IPS-NIHi7 (cell line): ENCODE results near the gene TNFRSF8.
"Not testable (repeated sequence)": the region's sequence is repeated elsewhere in the genome, so short reads cannot be mapped to it uniquely, and the experiment has no call there.

ENCODE experiments used
- DNase-seq: peaks from one replicate; pipeline ENCODE4 v3.0.0; 2012; ENCODE audit warnings: mixed read lengths; ENCODE audit errors: extremely low spot score

TNFRSF8 gene

DNA sequence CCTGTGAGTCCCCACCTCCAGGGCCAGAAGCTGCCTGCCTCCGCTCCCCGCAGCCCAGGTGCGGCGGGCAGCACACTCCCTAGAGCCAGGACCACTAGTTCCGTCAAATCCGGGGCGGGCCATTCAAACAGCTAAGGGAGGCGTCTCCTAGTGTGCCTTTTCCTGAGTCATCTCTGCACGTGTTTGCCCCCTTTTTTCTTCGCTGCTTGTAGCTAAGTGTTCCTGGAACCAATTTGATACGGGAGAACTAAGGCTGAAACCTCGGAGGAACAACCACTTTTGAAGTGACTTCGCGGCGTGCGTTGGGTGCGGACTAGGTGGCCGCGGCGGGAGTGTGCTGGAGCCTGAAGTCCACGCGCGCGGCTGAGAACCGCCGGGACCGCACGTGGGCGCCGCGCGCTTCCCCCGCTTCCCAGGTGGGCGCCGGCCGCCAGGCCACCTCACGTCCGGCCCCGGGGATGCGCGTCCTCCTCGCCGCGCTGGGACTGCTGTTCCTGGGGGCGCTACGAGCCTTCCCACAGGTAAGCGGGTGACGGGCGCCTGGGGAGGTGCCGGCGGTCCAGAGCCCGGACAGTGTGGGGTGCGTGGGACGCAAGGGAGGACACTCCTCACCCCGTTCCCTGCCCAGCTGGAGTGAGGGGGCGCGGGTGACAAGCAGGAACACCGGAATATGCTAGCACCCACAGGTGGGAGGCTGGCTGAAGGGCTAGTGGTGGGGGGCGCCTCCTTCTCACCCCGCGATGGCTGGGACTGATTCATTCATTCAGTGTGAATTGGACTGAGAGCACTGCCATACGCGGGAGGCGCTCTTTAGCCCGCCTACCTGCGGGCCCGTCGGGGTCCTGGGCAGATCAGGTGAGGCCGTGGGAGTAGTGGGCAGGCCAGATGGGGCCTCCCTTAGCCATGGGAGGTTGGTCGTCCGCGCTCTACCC lies at the start of gene TNFRSF8:
TSS of gene TNFRSF8 (plus strand) at position 163 of the 932 bp plus-strand sequence. CDS start at position 459, 296 bp downstream.
- DNase-seq: peak; percentile 70

DNA sequence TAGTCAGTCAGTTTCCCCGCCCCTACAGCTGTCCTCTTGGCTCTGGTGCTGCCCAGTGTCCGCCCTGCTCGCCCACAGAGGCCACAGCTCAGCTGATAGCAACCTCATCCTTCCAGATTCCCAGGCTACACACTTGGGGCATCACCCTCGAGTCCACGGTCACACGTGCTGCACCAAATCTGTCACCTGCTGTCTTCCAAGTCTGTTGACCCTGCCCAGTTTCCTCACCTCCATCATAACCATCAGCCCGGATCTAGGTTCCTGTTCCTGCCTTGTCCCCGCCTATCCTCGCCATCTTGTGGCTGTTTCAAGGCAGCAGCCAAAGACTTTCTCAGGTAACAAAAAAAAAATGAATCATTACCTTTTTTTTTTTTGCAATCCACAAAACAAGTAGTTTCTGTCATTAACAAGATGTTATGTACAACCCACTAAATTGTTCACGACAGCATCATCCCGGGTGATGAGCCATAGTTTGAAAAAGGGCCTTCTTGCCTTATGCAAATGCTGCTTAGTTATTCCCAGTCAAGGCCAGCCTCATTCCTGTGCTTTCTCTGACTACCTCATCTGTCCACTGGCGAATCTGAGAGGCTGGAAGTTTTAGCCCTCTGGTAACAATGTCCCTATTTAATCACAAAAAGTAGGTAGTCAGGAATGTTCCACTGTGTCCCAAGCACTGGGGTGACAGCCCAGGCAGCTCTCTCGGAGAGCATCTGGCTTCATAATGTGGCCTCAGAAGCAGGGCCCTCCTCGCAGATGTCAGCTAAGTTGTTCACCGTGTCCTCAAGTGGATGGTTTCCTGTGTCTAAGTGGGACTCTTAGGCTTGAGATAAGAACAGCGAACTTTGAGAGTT lies 48.7 kb upstream of the TNFRSF8 start:
- peak; percentile 64 for DNase-seq

- DNase-seq: no peak
Observed at GRCh38 chr1:12015001-12015491, 48.1 kb upstream of the TNFRSF8 start.

GRCh38 chr1:12015499-12015898 lies 47.6 kb upstream of the TNFRSF8 start:
- no peak for DNase-seq

DNA sequence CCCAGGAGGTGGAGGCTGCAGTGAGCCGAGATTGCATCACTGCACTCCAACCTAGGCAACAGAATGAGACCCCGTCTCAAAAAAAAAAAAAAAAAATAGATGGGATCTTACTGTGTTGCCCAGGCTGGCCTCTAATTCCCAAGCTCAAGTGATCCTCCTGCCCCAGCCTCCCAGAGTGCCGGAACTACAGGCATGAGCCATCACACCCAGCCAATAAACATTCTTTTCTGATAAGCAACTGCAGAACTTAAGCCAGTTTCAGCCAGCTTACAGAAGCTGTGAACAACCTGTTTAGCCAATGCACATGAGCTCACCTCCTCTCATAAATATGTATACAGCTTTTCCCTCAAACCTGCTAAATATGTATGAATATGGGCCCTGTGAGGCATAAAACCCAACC lies 46.9 kb upstream of the TNFRSF8 start:
- DNase-seq: no peak

- DNase-seq: no peak
Observed at GRCh38 chr1:12019858-12020509, 43.1 kb upstream of the TNFRSF8 start.

DNA sequence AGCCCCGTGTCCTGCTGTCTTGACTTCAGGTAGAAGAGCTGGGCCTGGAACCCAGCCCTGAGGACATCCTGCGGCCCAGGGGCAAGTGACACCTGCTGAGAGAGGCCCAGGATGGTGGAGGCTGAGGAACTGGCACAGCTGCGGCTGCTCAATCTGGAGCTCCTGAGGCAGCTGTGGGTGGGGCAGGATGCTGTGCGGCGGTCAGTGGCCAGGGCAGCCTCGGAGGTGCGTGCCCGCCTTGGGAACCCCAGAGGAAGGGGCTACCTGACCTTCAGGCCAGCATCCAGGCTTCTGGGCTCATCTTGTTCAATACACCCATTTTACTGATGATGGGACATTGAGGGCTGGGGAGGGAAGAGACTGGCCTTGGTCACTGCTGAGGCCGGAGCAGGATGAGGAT lies 41.5 kb upstream of the TNFRSF8 start:
- no peak for DNase-seq

GRCh38 chr1:12022036-12022435 lies 41.1 kb upstream of the TNFRSF8 start:
- no peak for DNase-seq

- no peak for DNase-seq
Observed at GRCh38 chr1:12026586-12026985, 36.5 kb upstream of the TNFRSF8 start.

DNA sequence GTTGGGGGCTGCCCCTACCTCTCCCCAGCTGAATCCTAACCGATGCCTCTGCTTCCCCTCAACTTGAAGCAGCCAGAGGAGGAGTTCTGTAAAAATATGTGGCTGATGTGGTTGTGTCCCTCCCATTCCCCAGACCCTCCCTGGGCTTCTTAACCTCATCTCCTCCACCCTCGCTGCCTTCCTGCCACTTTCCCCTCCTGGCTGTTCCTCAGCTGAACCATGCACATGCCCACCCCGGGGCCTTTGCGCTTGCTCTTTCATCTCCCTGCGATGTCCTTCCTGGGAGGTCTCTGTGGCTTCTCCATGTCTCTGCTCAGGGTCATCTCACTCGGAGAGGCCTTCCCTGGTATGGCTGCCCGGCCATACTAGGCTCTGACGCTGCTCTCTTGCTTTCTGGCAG lies 34.9 kb upstream of the TNFRSF8 start:
- DNase-seq: no peak

- DNase-seq: no peak
Observed at GRCh38 chr1:12028957-12029511, 34.1 kb upstream of the TNFRSF8 start.

GRCh38 chr1:12029720-12030339 lies 33.3 kb upstream of the TNFRSF8 start:
- no peak for DNase-seq

- DNase-seq: peak; percentile 71
Observed at GRCh38 chr1:12031039-12031980, 31.8 kb upstream of the TNFRSF8 start.

DNA sequence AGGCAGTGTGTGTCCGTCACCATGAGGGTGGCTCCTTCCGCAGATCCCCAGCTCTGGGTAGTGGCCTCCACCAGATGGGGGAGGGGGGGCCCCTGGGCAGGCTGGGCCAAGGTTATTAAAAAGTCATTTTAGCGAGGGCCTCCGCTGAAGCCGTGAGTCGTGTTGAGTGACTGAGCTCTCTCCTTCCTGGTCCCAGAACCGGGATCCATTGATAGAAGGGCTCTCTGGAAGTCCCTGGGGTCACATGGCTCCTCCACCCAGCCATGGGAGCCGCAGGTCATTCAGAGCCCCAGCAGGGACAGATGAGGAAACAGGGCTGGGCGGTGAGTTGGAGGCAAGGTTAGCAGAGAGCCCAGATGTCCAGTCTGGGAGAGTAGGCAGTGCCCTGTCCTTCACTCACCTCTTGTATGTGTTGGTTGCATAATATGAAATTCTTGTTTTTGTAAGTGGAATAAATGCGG lies 30.9 kb upstream of the TNFRSF8 start:
- DNase-seq: no peak

GRCh38 chr1:12033441-12033840 lies 29.7 kb upstream of the TNFRSF8 start:
- not testable (repeated sequence) for DNase-seq

- DNase-seq: no peak
Observed at GRCh38 chr1:12034381-12034801, 28.7 kb upstream of the TNFRSF8 start.

- no peak for DNase-seq
Observed at GRCh38 chr1:12035312-12035711, 27.8 kb upstream of the TNFRSF8 start.

- no peak for DNase-seq
Observed at GRCh38 chr1:12037486-12038355, 25.4 kb upstream of the TNFRSF8 start.
